CD14-positive monocyte (primary cell): Measurements from ENCODE around the gene RNF152. TPM values are rescaled to one million over a fixed set of nuclear protein-coding genes. Genes with fewer than 3 reads are reported as not detected.

ENCODE experiments used
- DNase-seq, 3 donors: peaks; one replicate each; pipeline ENCODE4 v3.0.0-alpha.2; 2011 to 2022
- H2AFZ ChIP-seq: 2 replicates; pipeline ENCODE4 v1.6.0; 2012; ENCODE audit warnings: mild to moderate bottlenecking, low read depth, low read length, inconsistent platforms; ENCODE audit not compliant: insufficient read depth, poor library complexity, severe bottlenecking
- H3K27ac ChIP-seq, 2 donors: 1 replicate in 1 of 2; 2 replicates in 1 of 2; pipeline ENCODE4 v1.5.1; 2012 to 2013; ENCODE audit warnings: low read length in 2 of 2, control low read depth in 1 of 2, inconsistent platforms in 1 of 2, low read depth in 1 of 2, mild to moderate bottlenecking in 1 of 2
- H3K27me3 ChIP-seq, 2 donors: one replicate each; pipeline versions ENCODE4 v1.6.0 to v1.6.1; 2011 to 2013; ENCODE audit warnings: low read length in 2 of 2; ENCODE audit not compliant: control insufficient read depth in 2 of 2, insufficient read depth in 2 of 2
- H3K36me3 ChIP-seq, 2 donors: replicated peaks in 1 of 2; 1 replicate in 1 of 2; 2 replicates in 1 of 2; pipeline versions ENCODE4 v1.5.1 to v1.6.1; 2012 to 2013; ENCODE audit warnings: low read length in 2 of 2, control low read depth in 1 of 2, inconsistent platforms in 1 of 2, mild to moderate bottlenecking in 1 of 2; ENCODE audit not compliant: insufficient read depth in 2 of 2, control insufficient read depth in 1 of 2
- H3K4me1 ChIP-seq, 2 donors: 1 replicate in 1 of 2; 2 replicates in 1 of 2; pipeline versions ENCODE4 v1.5.1 to v1.6.1; 2012 to 2013; ENCODE audit warnings: low read length in 2 of 2, control low read depth in 1 of 2, inconsistent platforms in 1 of 2, mild to moderate bottlenecking in 1 of 2, moderate library complexity in 1 of 2; ENCODE audit not compliant: insufficient read depth in 2 of 2, control insufficient read depth in 1 of 2
- H3K4me2 ChIP-seq: replicated peaks from 2 replicates; pipeline ENCODE3; 2012; ENCODE audit warnings: low read length, moderate library complexity, mild to moderate bottlenecking; ENCODE audit not compliant: poor library complexity, severe bottlenecking; ENCODE audit errors: extremely low read depth
- H3K4me3 ChIP-seq, 3 experiments: fragments of 200-600 bp in 1 of 3; sonication (generic) in 1 of 3; replicated peaks in 1 of 3; 1 replicate in 2 of 3; 2 replicates in 1 of 3; pipeline ENCODE4 v1.5.1; 2011 to 2013; ENCODE audit warnings: low read length in 3 of 3, mild to moderate bottlenecking in 3 of 3, control low read depth in 2 of 3, low read depth in 2 of 3, inconsistent platforms in 1 of 3, moderate library complexity in 1 of 3
- H3K79me2 ChIP-seq: 2 replicates; pipeline ENCODE4 v1.6.0; 2012; ENCODE audit warnings: mild to moderate bottlenecking, control low read depth, inconsistent platforms, low read length, moderate library complexity; ENCODE audit not compliant: insufficient read depth
- H3K9ac ChIP-seq: 2 replicates; pipeline ENCODE4 v1.6.0; 2017; ENCODE audit warnings: low read length, mild to moderate bottlenecking; ENCODE audit not compliant: insufficient read depth, poor library complexity, severe bottlenecking
- H3K9me3 ChIP-seq, 2 donors: replicated peaks in 1 of 2; 1 replicate in 1 of 2; 2 replicates in 1 of 2; pipeline versions ENCODE4 v1.5.1 to v1.6.1; 2012 to 2013; ENCODE audit warnings: low read length in 2 of 2, control low read depth in 1 of 2; ENCODE audit not compliant: control insufficient read depth in 1 of 2, insufficient read depth in 1 of 2
- H4K20me1 ChIP-seq: 2 replicates; pipeline ENCODE4 v1.6.0; 2012; ENCODE audit warnings: mild to moderate bottlenecking, low read length, control low read depth, moderate library complexity; ENCODE audit not compliant: insufficient read depth
- H3K27ac Mint-ChIP-seq, 7 donors: one replicate each; pipeline ENCODE4 v1.8.0; 2020; ENCODE audit warnings: mild to moderate bottlenecking in 7 of 7, mixed read lengths in 7 of 7, moderate library complexity in 6 of 7, inconsistent platforms in 2 of 7
- H3K27me3 Mint-ChIP-seq, 3 donors: one replicate each; pipeline ENCODE4 v1.8.0; 2021 to 2022; ENCODE audit warnings: low read depth in 3 of 3, mild to moderate bottlenecking in 3 of 3, mixed read lengths in 3 of 3, moderate library complexity in 3 of 3, inconsistent platforms in 1 of 3
- H3K36me3 Mint-ChIP-seq, 2 donors: one replicate each; pipeline ENCODE4 v1.8.0; 2020; ENCODE audit warnings: mixed read lengths in 2 of 2, inconsistent platforms in 1 of 2, mild to moderate bottlenecking in 1 of 2
- H3K4me1 Mint-ChIP-seq: one replicate; pipeline ENCODE4 v1.8.0; 2020; ENCODE audit warnings: mild to moderate bottlenecking, mixed read lengths
- H3K4me3 Mint-ChIP-seq, 2 donors: one replicate each; pipeline ENCODE4 v1.8.0; 2020; ENCODE audit warnings: mild to moderate bottlenecking in 2 of 2, mixed read lengths in 2 of 2, moderate library complexity in 1 of 2
- H3K9me3 Mint-ChIP-seq, 7 donors: one replicate each; pipeline ENCODE4 v1.8.0; 2020 to 2022; ENCODE audit warnings: mixed read lengths in 7 of 7, mild to moderate bottlenecking in 6 of 7, moderate library complexity in 6 of 7, inconsistent platforms in 2 of 7
- CTCF ChIP-seq: fragments of 200-600 bp; IDR thresholded peaks from one replicate; pipeline ENCODE4 v1.8.0; 2022; ENCODE audit warnings: antibody characterized with exemption, mild to moderate bottlenecking
- WGBS: methylation state at CpG from one replicate; pipeline ENCODE4 v1.1.5; 2013; ENCODE audit warnings: missing lambda C conversion rate; ENCODE audit not compliant: insufficient coverage; 5-methylcytosine and 5-hydroxymethylcytosine counted together
- intact Hi-C, 2 donors: fragments of 100-400 bp; cut with micrococcal nuclease; formaldehyde crosslinking; loops; one replicate each; pipeline versions ENCODE4 v1.15.0 to v1.15.1; 2023
- polyA plus RNA-seq, 3 donors: library from polyadenylated mRNA; depleted of rRNA in 1 of 3; unstranded in 2 of 3; stranded (reverse) in 1 of 3; fragments of 300-500 nt in 2 of 3; fragments of >200 nt in 1 of 3; fragmentation: Illumina TruSeq in 2 of 3; gene quantifications; 1 replicate in 2 of 3; 2 replicates in 1 of 3; pipeline ENCODE4 v1.2.3, GENCODE V29; 2012 to 2021

Gene RNF152
- polyA plus RNA-seq, 3 donors: 0.03 to 0.54 (median 0.45) TPM

- Histone ChIP-seq H3K4me3 (no peak overlapping the region), H3K79me2 (no peaks in the 10 kb centered on the region), H3K27me3 (peaks cover 56 to 60% of the 10 kb centered on the region in 2 donors), H3K9me3 (peaks cover 0 to 18% of the 10 kb centered on the region in 2 donors), H3K9ac (no peak overlapping the region), H3K27ac (no peak overlapping the region), H3K4me1 (peaks cover 16 to 20% of the 10 kb centered on the region in 2 donors), H3K36me3 (no peaks in the 10 kb centered on the region), H4K20me1 (no peaks in the 10 kb centered on the region), H2AFZ (no peak overlapping the region), H3K4me2 (no peak overlapping the region)
- H3K27ac Mint-ChIP-seq: peak overlapping the region in 1 of 7 donors; percentile 53
- no peak for TF ChIP-seq CTCF
- H3K36me3 Mint-ChIP-seq: peaks cover 5% of the 10 kb centered on the region in 2 donors
- WGBS: no CpG with 5 or more reads among the region's 1 CpG
- intact Hi-C loops: loop anchor here in 1 of 2 donors (10.0 kb wide), 1 partner anchor 261 kb away; no protein-coding TSS in a partner anchor
- H3K4me3 Mint-ChIP-seq: peak overlapping the region in 1 of 2 donors; percentile 65
- DNase-seq: no peak
- peaks cover 0 to 16% (median 4%) of the 10 kb centered on the region in 7 donors for H3K9me3 Mint-ChIP-seq
- peaks cover 14% of the 10 kb centered on the region for H3K4me1 Mint-ChIP-seq
- peaks cover 65 to 82% (median 70%) of the 10 kb centered on the region in 3 donors for H3K27me3 Mint-ChIP-seq
These were observed 3.3 kb upstream of the RNF152 start for GRCh38 chr18:61896118-61896517.

DNA sequence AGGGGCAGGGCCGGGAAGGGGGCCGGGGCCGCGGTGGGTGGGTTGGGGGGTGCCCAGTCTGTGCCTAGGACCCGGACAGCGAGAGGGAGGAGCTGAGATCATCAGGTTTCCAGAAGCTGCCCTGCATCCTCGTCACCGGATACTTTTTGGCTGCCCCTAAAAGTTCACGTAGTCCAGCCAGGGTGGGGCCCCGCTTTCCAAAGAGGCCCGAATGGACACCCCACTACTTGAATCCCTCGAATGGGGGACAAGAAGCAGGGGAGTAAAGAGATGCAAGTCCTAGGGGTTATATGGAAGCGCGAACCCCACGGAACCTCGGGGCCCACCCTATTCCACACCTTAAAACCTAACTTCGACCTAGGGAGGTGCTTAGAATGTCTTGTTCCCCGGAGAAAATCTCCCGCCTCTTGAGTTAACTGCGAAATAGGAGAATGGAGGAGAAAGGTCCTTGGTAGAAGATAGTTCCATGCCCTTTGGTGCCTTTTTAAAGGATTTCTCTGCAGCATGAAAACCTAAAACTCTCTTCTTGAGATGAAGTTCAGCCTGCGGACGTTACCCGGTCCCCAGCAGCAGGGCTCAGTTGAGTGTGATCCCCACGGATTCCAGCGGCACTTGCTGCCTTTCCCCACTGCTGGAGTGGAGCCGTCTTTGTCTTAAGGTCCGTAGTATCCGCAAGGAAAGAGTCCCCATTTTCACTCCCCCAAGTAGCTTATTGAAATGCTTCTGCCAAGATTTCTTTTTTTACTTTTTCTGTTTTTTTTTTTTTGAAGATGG lies 2.1 kb upstream of the RNF152 start:
- Mint-ChIP-seq H3K9me3 (peaks cover 0 to 20% (median 4%) of the 10 kb centered on the region in 7 donors), H3K27me3 (peaks cover 71 to 91% (median 81%) of the 10 kb centered on the region in 3 donors), H3K4me3 (peak overlapping the region; percentile 71 to 76), H3K36me3 (peaks cover 5% of the 10 kb centered on the region in 2 donors), H3K27ac (no peak overlapping the region), H3K4me1 (peaks cover 14% of the 10 kb centered on the region)
- Histone ChIP-seq H3K9ac (peak overlapping the region; percentile 61), H3K4me1 (peaks cover 16 to 20% of the 10 kb centered on the region in 2 donors), H2AFZ (peak overlapping the region; percentile 88), H3K9me3 (peaks cover 0 to 18% of the 10 kb centered on the region in 2 donors), H3K27me3 (peaks cover 65 to 71% of the 10 kb centered on the region in 2 donors), H3K27ac (no peak overlapping the region), H3K36me3 (no peaks in the 10 kb centered on the region), H3K79me2 (no peaks in the 10 kb centered on the region), H3K4me2 (peak overlapping the region; percentile 87), H3K4me3 (peak overlapping the region; percentile 24 to 76 (median 65)), H4K20me1 (no peaks in the 10 kb centered on the region)
- intact Hi-C loops: loop anchor here in 1 of 2 donors (10.0 kb wide), 1 partner anchor 260 kb away; no protein-coding TSS in a partner anchor
- DNase-seq: no peak
- no peak for TF ChIP-seq CTCF
- WGBS: 14% methylated on average over 17 of the region's 28 CpGs
